M059J (cell line): ENCODE results near the gene DAD1. TPM values are rescaled to one million over a fixed set of nuclear protein-coding genes. Genes with fewer than 3 reads are reported as not detected.
"Not testable (repeated sequence)": the region's sequence is repeated elsewhere in the genome, so short reads cannot be mapped to it uniquely, and the experiment has no call there.

Experiments
- DNase-seq: peaks from one replicate; pipeline ENCODE4 v3.0.0-alpha.2; 2012; ENCODE audit warnings: low read depth
- total RNA-seq: library from RNA; depleted of rRNA; stranded (reverse); fragments of >200 nt; shearing (Covaris generic); gene quantifications from 2 replicates; pipeline ENCODE4 v1.2.3, GENCODE V29; 2014; rRNA removed

The DAD1 gene
- total RNA-seq, result 515 and 811 TPM in 2 replicates

GRCh38 chr14:22589096-22589839 is at the start of gene DAD1:
TSS of gene DAD1 (minus strand) at chr14:22589224. CDS start at chr14:22589157, 67 bp downstream.
- DNase-seq, result peak; percentile 100

- DNase-seq, result not testable (repeated sequence)
These were observed 47.0 kb upstream of the DAD1 start for GRCh38 chr14:22635980-22636379.

- DNase-seq, result no peak
These were observed 45.3 kb upstream of the DAD1 start for GRCh38 chr14:22634233-22634900.

GRCh38 chr14:22630486-22630885 is 41.5 kb upstream of the DAD1 start:
- DNase-seq, result peak; percentile 85

GRCh38 chr14:22630066-22630465 is 41.0 kb upstream of the DAD1 start:
- no peak for DNase-seq

- no peak for DNase-seq
These were observed 40.3 kb upstream of the DAD1 start for GRCh38 chr14:22629361-22629760.

- no peak for DNase-seq
These were observed 38.7 kb upstream of the DAD1 start for GRCh38 chr14:22627506-22628263.

GRCh38 chr14:22626590-22626989 is 37.6 kb upstream of the DAD1 start:
- no peak for DNase-seq

- no peak for DNase-seq
These were observed 34.0 kb upstream of the DAD1 start for GRCh38 chr14:22623047-22623446.

- peak; percentile 61 for DNase-seq
These were observed 33.2 kb upstream of the DAD1 start for GRCh38 chr14:22622255-22622654.

- not testable (repeated sequence) for DNase-seq
These were observed 26.7 kb upstream of the DAD1 start for GRCh38 chr14:22615765-22616164.

GRCh38 chr14:22614240-22614799 is 25.3 kb upstream of the DAD1 start:
- peak; percentile 98 for DNase-seq

GRCh38 chr14:22613736-22614239 is 24.8 kb upstream of the DAD1 start:
- DNase-seq, result no peak

GRCh38 chr14:22613106-22613695 is 24.2 kb upstream of the DAD1 start:
- peak; percentile 32 for DNase-seq

GRCh38 chr14:22610931-22611330 is 21.9 kb upstream of the DAD1 start:
- no peak for DNase-seq

GRCh38 chr14:22607291-22607690 is 18.3 kb upstream of the DAD1 start:
- DNase-seq, result no peak

GRCh38 chr14:22606380-22606779 is 17.4 kb upstream of the DAD1 start:
- no peak for DNase-seq

- DNase-seq, result peak; percentile 44
These were observed 13.8 kb upstream of the DAD1 start for GRCh38 chr14:22602862-22603261.

- DNase-seq, result no peak
These were observed 13.0 kb upstream of the DAD1 start for GRCh38 chr14:22601996-22602395.

GRCh38 chr14:22601456-22601855 is 12.4 kb upstream of the DAD1 start:
- DNase-seq, result no peak

GRCh38 chr14:22600027-22600426 is 11.0 kb upstream of the DAD1 start:
- no peak for DNase-seq

- DNase-seq, result no peak
These were observed 10.3 kb upstream of the DAD1 start for GRCh38 chr14:22599349-22599748.
